T-helper 2 cell treated with Interferon-gamma antibody and Interleukin-4, amounts not matched to agents 5 μg/mL and 100 μg/mL, for 36 hours (primary cell): ENCODE data around the gene MT1M.

Experiments
- DNase-seq: peaks from one replicate; pipeline ENCODE4 v3.0.0; 2021; ENCODE audit warnings: low spot score
- H3K27ac Mint-ChIP-seq: one replicate; pipeline ENCODE4 v1.8.0; 2021; ENCODE audit warnings: mild to moderate bottlenecking, mixed read lengths
- H3K27me3 Mint-ChIP-seq: one replicate; pipeline ENCODE4 v1.8.0; 2021; ENCODE audit warnings: low read depth, mixed read lengths
- H3K36me3 Mint-ChIP-seq: one replicate; pipeline ENCODE4 v1.8.0; 2021; ENCODE audit warnings: low read depth, mixed read lengths
- H3K4me1 Mint-ChIP-seq: one replicate; pipeline ENCODE4 v1.8.0; 2021; ENCODE audit warnings: low read depth, mixed read lengths
- H3K4me3 Mint-ChIP-seq: one replicate; pipeline ENCODE4 v1.8.0; 2022; ENCODE audit warnings: mild to moderate bottlenecking, moderate library complexity, mixed read lengths
- H3K9me3 Mint-ChIP-seq: one replicate; pipeline ENCODE4 v1.8.0; 2021; ENCODE audit warnings: mixed read lengths

The MT1M gene

GRCh38 chr16:56604966-56605365, 27.5 kb upstream of the MT1M start:
- no peaks in the 10 kb centered on the region for H3K9me3 Mint-ChIP-seq

DNA sequence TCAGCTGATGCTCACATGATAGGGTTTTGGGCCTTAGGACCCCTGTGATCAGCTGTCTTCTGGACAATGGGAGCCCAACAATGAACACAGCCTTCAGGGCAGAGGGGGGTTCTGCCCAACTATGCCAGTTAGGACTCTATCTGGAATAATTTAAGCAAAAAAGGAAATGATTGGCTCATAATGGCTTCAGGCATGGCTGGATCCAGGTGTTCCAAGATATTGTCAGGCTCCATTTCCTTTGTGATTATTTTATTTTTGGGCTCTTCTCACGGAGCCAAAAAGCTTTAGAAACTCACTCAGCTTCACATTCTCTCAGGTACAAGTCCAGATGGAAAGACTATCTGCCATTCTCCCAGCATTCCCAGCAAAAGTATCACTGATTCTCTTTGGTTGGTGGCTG, 27.0 kb upstream of the MT1M start:
- H3K36me3 Mint-ChIP-seq: peaks cover 3% of the 10 kb centered on the region
- no peak overlapping the region for H3K4me3 Mint-ChIP-seq
- peaks cover 32% of the 10 kb centered on the region for H3K4me1 Mint-ChIP-seq
- no peaks in the 10 kb centered on the region for H3K9me3 Mint-ChIP-seq
- H3K27ac Mint-ChIP-seq: no peak overlapping the region
- H3K27me3 Mint-ChIP-seq: peaks cover 10% of the 10 kb centered on the region
- DNase-seq: no peak

More at GRCh38 chr16:56604966-56605365, 27.5 kb upstream of the MT1M start:
- Mint-ChIP-seq H3K4me3 (no peak overlapping the region), H3K36me3 (peaks cover 3% of the 10 kb centered on the region), H3K27ac (peak overlapping the region; percentile 39), H3K4me1 (peaks cover 32% of the 10 kb centered on the region), H3K27me3 (peaks cover 14% of the 10 kb centered on the region)
- DNase-seq: no peak

- peaks cover 3% of the 10 kb centered on the region for H3K36me3 Mint-ChIP-seq
- no peaks in the 10 kb centered on the region for H3K9me3 Mint-ChIP-seq
- DNase-seq: no peak
- no peak overlapping the region for H3K4me3 Mint-ChIP-seq
- H3K4me1 Mint-ChIP-seq: peaks cover 37% of the 10 kb centered on the region
- H3K27me3 Mint-ChIP-seq: peaks cover 5% of the 10 kb centered on the region
- peak overlapping the region; percentile 22 for H3K27ac Mint-ChIP-seq
These were observed 26.4 kb upstream of the MT1M start for GRCh38 chr16:56606071-56606475.

GRCh38 chr16:56606476-56607108, 25.9 kb upstream of the MT1M start:
- Mint-ChIP-seq H3K27me3 (peaks cover 4% of the 10 kb centered on the region), H3K9me3 (no peaks in the 10 kb centered on the region), H3K4me1 (peaks cover 42% of the 10 kb centered on the region), H3K27ac (peak overlapping the region; percentile 71), H3K36me3 (peaks cover 3% of the 10 kb centered on the region), H3K4me3 (peak overlapping the region; percentile 25)
- no peak for DNase-seq

GRCh38 chr16:56607109-56607618, 25.3 kb upstream of the MT1M start:
- H3K27ac Mint-ChIP-seq: peak overlapping the region; percentile 71
- H3K4me3 Mint-ChIP-seq: peak overlapping the region; percentile 25
- H3K9me3 Mint-ChIP-seq: no peaks in the 10 kb centered on the region
- H3K36me3 Mint-ChIP-seq: peaks cover 3% of the 10 kb centered on the region
- peaks cover 1% of the 10 kb centered on the region for H3K27me3 Mint-ChIP-seq
- peaks cover 44% of the 10 kb centered on the region for H3K4me1 Mint-ChIP-seq
- no peak for DNase-seq

GRCh38 chr16:56607675-56608042, 24.8 kb upstream of the MT1M start:
- Mint-ChIP-seq H3K27me3 (no peaks in the 10 kb centered on the region), H3K4me1 (peaks cover 47% of the 10 kb centered on the region), H3K4me3 (peak overlapping the region; percentile 73), H3K36me3 (peaks cover 3% of the 10 kb centered on the region), H3K9me3 (no peaks in the 10 kb centered on the region), H3K27ac (peak overlapping the region; percentile 71)
- no peak for DNase-seq

DNA sequence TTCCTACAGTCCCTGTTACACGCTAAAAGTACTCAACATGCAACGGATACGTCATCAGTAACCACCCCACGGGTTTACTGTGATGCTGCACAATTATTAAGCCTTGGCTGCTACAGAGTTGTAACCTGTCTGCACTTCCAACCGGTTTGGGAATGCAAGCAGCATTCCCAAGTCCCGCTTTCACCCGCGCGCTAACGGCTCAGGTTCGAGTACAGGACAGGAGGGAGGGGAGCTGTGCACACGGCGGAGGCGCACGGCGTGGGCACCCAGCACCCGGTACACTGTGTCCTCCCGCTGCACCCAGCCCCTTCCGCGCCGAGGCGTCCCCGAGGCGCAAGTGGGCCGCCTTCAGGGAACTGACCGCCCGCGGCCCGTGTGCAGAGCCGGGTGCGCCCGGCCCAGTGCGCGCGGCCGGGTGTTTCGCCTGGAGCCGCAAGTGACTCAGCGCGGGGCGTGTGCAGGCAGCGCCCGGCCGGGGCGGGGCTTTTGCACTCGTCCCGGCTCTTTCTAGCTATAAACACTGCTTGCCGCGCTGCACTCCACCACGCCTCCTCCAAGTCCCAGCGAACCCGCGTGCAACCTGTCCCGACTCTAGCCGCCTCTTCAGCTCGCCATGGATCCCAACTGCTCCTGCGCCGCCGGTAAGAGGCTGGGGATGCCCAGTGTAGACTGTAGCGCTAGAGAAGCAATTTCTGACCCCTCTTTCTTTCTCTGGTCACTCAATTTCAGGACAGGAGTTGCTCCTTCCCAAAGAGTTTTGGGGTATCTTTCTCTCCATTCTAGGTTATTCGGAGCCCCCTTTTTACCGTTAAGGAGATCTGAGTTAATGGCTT, 24.2 kb upstream of the MT1M start, which contains the start of gene MT2A:
MT2A (plus strand) TSS at position 542 of the 833 bp plus-strand sequence; CDS start at position 614, 72 bp downstream.
- H3K4me3 Mint-ChIP-seq: peak within 1 kb of the TSS; percentile 94
- H3K27ac Mint-ChIP-seq: peak within 1 kb of the TSS; percentile 94
- peak; percentile 96 for DNase-seq
- H3K4me1 Mint-ChIP-seq: peaks cover 49% of the 10 kb centered on the region
- H3K27me3 Mint-ChIP-seq: no peaks in the 10 kb centered on the region
- peaks cover 3% of the 10 kb centered on the region for H3K36me3 Mint-ChIP-seq
- no peaks in the 10 kb centered on the region for H3K9me3 Mint-ChIP-seq

DNA sequence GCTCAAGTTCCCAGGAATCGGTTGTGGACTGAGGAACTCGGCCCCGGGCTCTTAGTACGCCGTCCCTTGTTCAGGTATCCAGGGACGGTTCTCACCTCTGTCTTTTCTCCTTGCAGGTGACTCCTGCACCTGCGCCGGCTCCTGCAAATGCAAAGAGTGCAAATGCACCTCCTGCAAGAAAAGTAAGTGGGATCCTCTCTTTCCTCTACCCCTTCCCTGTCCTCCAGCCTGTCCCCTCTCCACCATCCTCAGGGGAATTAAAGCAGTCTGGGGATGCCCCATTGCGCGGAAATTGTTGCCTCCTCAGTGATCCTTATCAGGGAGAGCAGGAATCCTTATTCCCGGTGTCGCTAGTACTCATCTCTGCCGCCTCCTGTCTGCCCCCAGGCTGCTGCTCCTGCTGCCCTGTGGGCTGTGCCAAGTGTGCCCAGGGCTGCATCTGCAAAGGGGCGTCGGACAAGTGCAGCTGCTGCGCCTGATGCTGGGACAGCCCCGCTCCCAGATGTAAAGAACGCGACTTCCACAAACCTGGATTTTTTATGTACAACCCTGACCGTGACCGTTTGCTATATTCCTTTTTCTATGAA, 23.5 kb upstream of the MT1M start:
- peak overlapping the region; percentile 94 for H3K27ac Mint-ChIP-seq
- no peaks in the 10 kb centered on the region for H3K9me3 Mint-ChIP-seq
- no peak for DNase-seq
- peak overlapping the region; percentile 94 for H3K4me3 Mint-ChIP-seq
- peaks cover 52% of the 10 kb centered on the region for H3K4me1 Mint-ChIP-seq
- no peaks in the 10 kb centered on the region for H3K27me3 Mint-ChIP-seq
- peaks cover 3% of the 10 kb centered on the region for H3K36me3 Mint-ChIP-seq

GRCh38 chr16:56609463-56609921, 23.0 kb upstream of the MT1M start:
- peaks cover 57% of the 10 kb centered on the region for H3K4me1 Mint-ChIP-seq
- DNase-seq: peak; percentile 72
- H3K27ac Mint-ChIP-seq: peak overlapping the region; percentile 94
- H3K27me3 Mint-ChIP-seq: no peaks in the 10 kb centered on the region
- H3K36me3 Mint-ChIP-seq: peaks cover 3% of the 10 kb centered on the region
- peak overlapping the region; percentile 94 for H3K4me3 Mint-ChIP-seq
- H3K9me3 Mint-ChIP-seq: no peaks in the 10 kb centered on the region

- H3K27me3 Mint-ChIP-seq: no peaks in the 10 kb centered on the region
- peak overlapping the region; percentile 94 for H3K4me3 Mint-ChIP-seq
- H3K27ac Mint-ChIP-seq: peak overlapping the region; percentile 94
- no peaks in the 10 kb centered on the region for H3K9me3 Mint-ChIP-seq
- H3K36me3 Mint-ChIP-seq: peaks cover 3% of the 10 kb centered on the region
- peak; percentile 90 for DNase-seq
- peaks cover 63% of the 10 kb centered on the region for H3K4me1 Mint-ChIP-seq
These were observed 22.3 kb upstream of the MT1M start for GRCh38 chr16:56610017-56610608.

DNA sequence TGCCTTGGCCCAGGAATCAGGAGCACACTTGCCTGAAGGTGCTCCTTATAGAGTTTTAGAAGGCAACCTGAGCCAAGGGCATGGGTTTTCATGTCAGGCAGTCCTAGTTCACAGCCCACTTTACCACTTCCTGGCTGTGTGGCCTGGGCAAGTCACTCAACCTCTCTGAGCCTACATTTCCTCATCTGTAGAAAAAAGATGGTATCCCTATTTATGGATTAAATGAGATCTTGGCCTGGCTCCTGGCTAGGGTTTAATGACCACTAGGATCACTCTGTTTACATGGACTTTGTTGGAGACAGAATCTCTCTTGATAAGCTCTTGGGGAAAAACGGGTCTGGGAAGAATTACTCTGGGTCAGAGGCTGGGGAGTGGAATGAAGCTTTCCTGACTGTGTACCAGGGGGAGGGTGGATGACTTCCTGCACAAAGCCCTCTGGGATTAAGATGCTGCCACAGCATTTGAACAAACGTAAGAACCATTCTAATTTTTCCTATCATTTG, 21.8 kb upstream of the MT1M start:
- Mint-ChIP-seq H3K36me3 (peaks cover 3% of the 10 kb centered on the region), H3K4me3 (peak overlapping the region; percentile 94), H3K9me3 (no peaks in the 10 kb centered on the region), H3K27me3 (no peaks in the 10 kb centered on the region), H3K27ac (peak overlapping the region; percentile 94), H3K4me1 (peaks cover 66% of the 10 kb centered on the region)
- DNase-seq: no peak

DNA sequence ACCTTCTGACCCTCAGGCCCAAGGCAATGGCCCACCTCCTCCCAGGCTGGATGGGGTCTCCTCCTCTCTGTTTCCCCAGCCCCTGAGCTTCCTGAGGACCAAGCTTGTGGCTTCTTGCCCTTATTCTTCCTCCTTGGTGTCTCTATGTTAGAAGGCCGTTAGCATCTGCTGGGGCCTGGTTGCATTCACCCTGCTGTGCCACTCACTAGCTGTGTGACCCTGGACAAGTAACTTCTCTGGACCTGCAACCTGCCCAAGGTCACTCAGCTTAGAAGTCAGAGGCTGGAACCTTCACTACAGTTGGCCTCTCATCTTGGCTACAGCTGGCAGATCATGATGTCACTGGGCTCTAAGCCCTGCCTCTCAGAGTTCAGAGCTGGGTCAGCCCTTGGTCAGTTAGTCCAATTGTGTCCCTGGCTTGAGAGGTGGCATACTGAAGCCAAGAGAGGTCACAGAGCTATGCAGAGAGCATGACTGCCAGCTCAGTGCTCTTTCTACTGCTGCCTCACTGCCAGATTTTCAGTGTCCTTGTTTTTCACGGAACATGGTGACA, 21.1 kb upstream of the MT1M start:
- Mint-ChIP-seq H3K9me3 (no peaks in the 10 kb centered on the region), H3K27me3 (no peaks in the 10 kb centered on the region), H3K4me1 (peaks cover 67% of the 10 kb centered on the region), H3K36me3 (peaks cover 3% of the 10 kb centered on the region), H3K27ac (peak overlapping the region; percentile 94), H3K4me3 (peak overlapping the region; percentile 71)
- no peak for DNase-seq

GRCh38 chr16:56613706-56614105, 18.8 kb upstream of the MT1M start:
- Mint-ChIP-seq H3K9me3 (no peaks in the 10 kb centered on the region), H3K4me3 (no peak overlapping the region)

More at GRCh38 chr16:56613706-56614105, 18.8 kb upstream of the MT1M start:
- Mint-ChIP-seq H3K27ac (peak overlapping the region; percentile 4), H3K36me3 (peaks cover 3% of the 10 kb centered on the region), H3K4me1 (peaks cover 65% of the 10 kb centered on the region), H3K27me3 (no peaks in the 10 kb centered on the region)
- no peak for DNase-seq
